GM19463 (cell line): ENCODE data around the gene PCSK6.

ENCODE experiments used
- ATAC-seq: cut with Tn5 transposase; IDR thresholded peaks from one replicate; pipeline ENCODE4 v1.9.1; 2021; ENCODE audit warnings: mild to moderate bottlenecking, moderate library complexity; ENCODE audit not compliant: unreplicated experiment

PCSK6 gene

DNA sequence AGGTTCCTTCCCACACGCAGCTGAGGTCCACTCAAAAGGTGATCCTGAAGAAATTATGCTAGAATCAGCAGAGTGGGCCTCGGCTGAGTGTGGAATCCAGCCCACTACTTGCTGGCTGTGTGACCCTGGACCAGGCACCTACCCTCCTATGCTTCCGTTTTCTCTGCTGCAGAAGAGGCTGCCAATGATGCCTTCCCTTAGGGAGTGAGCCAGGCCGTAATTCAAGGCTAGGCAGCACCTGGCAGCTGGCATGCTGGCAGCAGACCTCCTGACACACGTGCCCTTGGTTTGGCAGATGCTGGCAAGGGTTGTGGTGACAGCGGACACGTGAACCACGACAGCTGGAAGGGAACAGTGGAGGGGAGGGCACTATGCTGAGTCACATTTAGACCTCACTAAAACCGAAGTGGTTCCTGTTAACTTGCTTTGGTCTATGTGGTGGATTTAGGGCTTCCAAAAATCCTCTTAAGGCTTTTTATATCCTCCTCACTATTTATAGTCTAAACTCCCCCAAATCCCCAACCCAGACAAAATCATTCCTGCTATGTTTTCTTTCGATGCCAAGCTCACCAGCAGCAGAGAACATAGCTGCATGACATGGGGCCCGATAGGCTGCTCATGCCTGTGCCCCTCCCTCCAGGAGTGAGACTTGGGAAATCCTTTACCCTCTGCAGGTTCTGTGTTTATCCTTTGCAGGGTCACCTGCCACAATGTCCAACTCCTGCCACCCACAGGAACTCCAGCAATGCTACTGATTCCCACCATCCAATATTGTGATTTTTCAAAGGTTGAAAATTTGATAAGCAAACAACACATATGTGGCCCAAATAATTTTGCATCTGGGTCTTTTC, 10.6 kb upstream of the PCSK6 start:
- peak; percentile 79 for ATAC-seq

GRCh38 chr15:101498717-101499480, 9.4 kb upstream of the PCSK6 start:
- ATAC-seq, result no peak

GRCh38 chr15:101498076-101498716, 8.7 kb upstream of the PCSK6 start:
- no peak for ATAC-seq

DNA sequence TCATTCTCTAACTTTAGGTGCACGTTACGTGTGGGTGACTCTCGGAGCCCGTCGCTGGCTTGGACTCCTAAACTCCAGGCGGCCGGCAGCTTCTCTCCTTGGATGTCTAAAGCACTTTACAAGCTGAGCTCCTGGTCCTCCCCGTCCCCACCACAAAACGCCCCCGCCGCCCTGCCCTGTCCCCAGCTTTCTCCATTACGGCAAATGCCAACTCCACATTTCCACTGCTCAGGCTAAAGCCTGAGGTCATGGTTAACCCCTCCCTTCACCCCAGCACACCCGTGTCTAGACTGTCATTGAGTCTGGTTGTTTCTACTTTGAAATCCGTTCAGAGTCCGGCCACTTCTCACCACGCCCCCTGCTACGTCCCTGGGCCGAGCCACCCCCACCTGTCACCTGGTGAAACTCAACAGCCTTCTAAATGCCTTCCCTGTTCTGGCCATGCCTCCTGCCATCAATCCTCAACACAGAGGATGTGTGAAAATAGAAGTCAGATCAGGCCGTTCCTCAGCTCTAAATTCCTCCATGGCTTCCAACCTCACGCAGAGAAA, 8.1 kb upstream of the PCSK6 start:
- ATAC-seq, result no peak

- no peak for ATAC-seq
These were observed 7.5 kb upstream of the PCSK6 start for GRCh38 chr15:101497017-101497416.

- no peak for ATAC-seq
These were observed 6.9 kb upstream of the PCSK6 start for GRCh38 chr15:101496198-101496986.

DNA sequence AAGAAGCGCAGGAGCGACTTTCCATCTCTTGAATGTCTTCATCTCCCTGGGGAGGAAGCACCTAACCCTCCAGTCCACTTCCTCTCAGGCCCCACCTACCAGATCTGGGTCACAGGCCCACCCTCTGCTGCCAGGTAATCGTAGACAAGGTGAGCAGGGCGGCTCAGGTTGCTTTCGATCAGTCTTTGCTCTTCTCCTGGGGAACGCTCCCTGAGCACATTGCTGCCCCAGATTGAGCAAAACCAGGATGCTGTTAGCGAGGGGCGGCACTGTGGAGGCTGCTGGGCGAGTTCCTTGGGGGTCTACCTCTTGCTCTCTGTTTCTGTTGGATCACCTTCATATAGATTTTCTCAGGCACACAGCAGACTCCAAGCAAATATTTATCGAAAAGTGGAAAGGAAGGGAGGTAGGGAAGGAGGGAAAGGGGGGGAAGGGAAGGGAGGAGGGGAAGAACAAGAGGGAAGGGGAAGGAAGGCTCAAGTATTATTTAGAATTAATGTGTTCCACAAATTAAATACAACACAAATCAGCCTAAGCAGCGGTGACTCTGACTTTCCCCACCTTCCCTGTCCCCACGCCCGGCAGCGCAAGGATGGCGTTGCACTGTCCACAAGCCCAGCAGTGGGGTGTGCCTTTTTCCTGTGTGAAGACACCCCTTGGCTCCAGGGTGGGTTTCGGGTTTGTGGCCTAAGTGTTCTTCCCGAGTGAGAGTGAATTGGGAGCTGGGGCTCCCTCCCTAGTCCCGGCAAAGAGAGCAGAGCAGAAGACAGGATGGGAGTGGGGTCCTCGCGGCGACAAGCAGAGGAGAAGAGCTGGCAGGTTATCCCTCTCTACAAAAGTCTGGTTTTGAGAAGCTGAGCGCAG, 6.1 kb upstream of the PCSK6 start:
- no peak for ATAC-seq

- no peak for ATAC-seq
These were observed 4.8 kb upstream of the PCSK6 start for GRCh38 chr15:101494251-101494796.

DNA sequence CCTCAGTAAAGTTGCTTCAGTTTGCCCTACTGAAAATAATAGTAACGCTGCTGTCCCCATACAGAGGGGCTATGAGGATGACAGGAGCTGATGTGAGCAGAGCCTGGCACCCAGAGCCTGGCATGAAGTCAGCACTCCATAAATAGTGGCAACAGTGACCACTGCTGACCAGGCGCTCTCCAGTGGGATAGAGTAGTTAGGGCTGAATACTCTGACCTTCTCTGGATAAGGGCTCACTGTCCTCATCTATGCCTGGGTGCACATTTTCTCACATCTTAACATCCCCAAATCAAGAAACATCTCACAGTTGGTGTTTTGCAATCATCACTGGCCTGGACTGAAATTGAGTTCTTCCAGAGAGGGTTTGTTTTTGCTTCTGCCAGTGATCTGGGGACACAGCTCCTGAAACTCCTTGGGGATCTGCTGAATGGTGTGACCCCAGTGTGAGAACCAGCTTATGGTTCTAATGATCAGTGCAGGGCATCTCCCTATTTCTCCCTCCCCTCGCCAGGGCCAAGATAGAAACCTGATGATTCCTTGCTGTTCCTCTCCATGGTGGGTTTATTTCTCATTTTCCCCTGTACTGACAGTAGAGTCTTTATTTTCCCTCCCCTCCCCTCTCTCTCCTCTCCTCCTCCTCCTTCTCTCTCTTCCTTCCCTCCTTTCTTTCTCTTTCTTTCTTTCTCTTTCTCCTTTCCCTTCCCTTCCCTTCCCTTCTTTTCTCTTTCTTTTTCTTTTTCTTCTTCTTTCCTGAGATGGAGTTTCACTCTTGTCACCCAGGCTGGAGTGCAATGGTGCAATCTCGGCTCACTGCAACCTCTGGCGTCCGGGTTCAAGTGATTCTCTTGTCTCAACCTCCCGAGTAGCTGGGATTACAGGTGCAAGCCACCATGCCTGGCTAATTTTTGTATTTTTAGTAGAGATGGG, 3.5 kb upstream of the PCSK6 start:
- no peak for ATAC-seq

- ATAC-seq, result no peak
These were observed 2.5 kb upstream of the PCSK6 start for GRCh38 chr15:101491734-101492640.

DNA sequence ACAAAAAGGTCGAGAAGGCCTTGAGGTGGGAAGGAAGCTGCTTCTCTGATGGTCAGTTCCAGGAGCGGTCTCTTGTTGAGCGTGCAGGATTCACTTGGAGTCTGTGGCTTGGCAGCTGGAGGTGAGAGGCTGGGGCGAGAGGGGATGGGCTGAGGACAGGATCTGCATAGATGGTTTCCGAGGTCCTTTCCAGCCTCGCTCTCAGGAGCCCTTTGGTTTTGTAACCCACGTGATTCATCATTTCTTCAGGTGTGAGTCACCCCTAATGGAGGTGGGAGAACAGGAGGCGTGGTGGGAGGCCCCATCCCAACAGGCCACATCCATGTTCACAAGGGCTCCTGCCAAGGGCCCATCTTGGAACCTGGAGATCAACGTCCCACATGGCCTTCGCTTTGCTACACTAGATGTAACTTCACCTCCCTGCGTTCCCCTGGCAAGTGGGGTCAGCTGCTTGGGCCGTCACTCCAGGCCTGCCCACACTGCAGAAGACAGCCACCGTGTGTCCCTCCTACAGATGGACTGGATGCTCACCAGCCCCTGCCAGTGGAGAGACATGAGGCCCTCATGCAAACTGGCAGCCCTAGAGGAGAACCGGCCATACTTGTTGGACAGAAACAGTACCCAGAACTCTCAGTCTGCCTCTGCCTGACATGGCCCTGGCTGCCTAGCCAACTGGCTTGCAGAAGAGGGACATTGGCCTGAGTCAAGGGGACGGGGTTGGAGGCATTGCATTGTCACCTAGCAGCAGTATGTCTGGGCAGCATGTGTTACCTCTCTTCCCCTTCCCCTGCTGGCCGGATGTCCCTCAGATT, 1.6 kb upstream of the PCSK6 start:
- ATAC-seq, result no peak

DNA sequence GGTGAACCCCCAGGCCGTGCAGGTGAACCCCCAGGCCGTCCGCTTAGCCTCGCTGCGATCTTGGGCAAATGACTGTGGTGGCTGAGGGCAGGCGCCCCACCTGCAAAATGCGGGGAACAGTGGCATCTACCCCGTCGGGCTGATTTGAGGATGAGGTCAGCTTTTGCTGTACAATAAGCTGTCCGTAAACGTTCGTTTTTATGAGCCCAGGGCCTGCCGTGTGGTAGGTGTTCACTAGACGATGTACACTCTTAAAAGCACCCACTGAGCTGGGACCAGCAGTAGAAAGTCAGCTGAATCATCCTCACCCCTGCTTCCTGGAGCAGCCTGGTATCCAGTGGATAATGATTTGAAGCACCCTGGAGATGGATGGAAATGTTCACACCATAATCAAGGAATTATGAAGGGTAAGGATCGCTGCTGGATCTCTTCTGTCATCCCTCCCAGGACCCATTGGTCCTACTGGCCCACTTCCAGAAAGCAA, 943 bp upstream of the PCSK6 start:
- no peak for ATAC-seq

- no peak for ATAC-seq
These were observed 289 bp downstream of the PCSK6 start for GRCh38 chr15:101489237-101489598.

GRCh38 chr15:101488300-101489164, 975 bp downstream of the PCSK6 start:
- no peak for ATAC-seq

- no peak for ATAC-seq
These were observed 2.6 kb downstream of the PCSK6 start for GRCh38 chr15:101486696-101487459.
